ENCODE results near the gene CTSH. TPM values are rescaled to one million over a fixed set of nuclear protein-coding genes. Genes with fewer than 3 reads are reported as not detected.

Gene CTSH
- polyA plus RNA-seq, 1 experiment, result 30.9 TPM

Small RNA genes lying within 50 kb of the gene (small RNA-seq; reads per million reads assigned to genes)
- gene RNU6-415P (ENCODE audit: insufficient read length, low read depth, low replicate concordance), result not detected

Other genes with a start within 250 kb of the CTSH start
- gene ADAMTS7, start 133.6 kb downstream of the CTSH start, polyA plus RNA-seq (2011; rRNA removed), result 3.1 and 9.6 TPM in 2 replicates
- gene MORF4L1, start 72.2 kb downstream of the CTSH start, polyA plus RNA-seq (2011; rRNA removed), result 199 and 373 TPM in 2 replicates
- gene RASGRF1, start 145.7 kb upstream of the CTSH start, polyA plus RNA-seq (2011; rRNA removed), result 0.07 and 0.31 TPM in 2 replicates